Large intestine (tissue), 3 donors: ENCODE measurements around the gene PET100. TPM values are rescaled to one million over a fixed set of nuclear protein-coding genes. Genes with fewer than 3 reads are reported as not detected.
A peak's percentile ranks its signal among the peaks of the same experiment; 100 is the strongest.

ENCODE experiments used
- DNase-seq, 2 donors: peaks; one replicate each; pipeline versions ENCODE4 v3.0.0 to v3.0.0-alpha.2; 2013
- H3K27ac ChIP-seq: one replicate; pipeline ENCODE4 v1.5.1; 2013; ENCODE audit warnings: low read length
- H3K27me3 ChIP-seq: 2 replicates; pipeline ENCODE4 v1.6.1; 2013; ENCODE audit warnings: low read length; ENCODE audit not compliant: control insufficient read depth, insufficient read depth
- H3K36me3 ChIP-seq: 2 replicates; pipeline ENCODE4 v1.6.1; 2013; ENCODE audit warnings: low read length; ENCODE audit not compliant: control insufficient read depth, insufficient read depth
- H3K4me1 ChIP-seq: one replicate; pipeline ENCODE4 v1.6.1; 2013; ENCODE audit warnings: low read length; ENCODE audit not compliant: control insufficient read depth, insufficient read depth
- H3K4me3 ChIP-seq: one replicate; pipeline ENCODE4 v1.5.1; 2013; ENCODE audit warnings: low read length
- H3K9me3 ChIP-seq: one replicate; pipeline ENCODE4 v1.6.1; 2013; ENCODE audit warnings: mild to moderate bottlenecking, low read depth, low read length, moderate library complexity; ENCODE audit not compliant: control insufficient read depth
- WGBS: methylation state at CpG from one replicate; pipeline ENCODE4 v1.1.5; 2013; ENCODE audit warnings: low lambda C conversion rate; ENCODE audit not compliant: insufficient coverage; 5-methylcytosine and 5-hydroxymethylcytosine counted together
- polyA plus RNA-seq: library from polyadenylated mRNA; unstranded; fragments of 120-200 nt; gene quantifications from one replicate; pipeline ENCODE4 v1.2.1, GENCODE V29; 2013

The PET100 gene
- polyA plus RNA-seq, 1 donor: 47.5 TPM

DNA sequence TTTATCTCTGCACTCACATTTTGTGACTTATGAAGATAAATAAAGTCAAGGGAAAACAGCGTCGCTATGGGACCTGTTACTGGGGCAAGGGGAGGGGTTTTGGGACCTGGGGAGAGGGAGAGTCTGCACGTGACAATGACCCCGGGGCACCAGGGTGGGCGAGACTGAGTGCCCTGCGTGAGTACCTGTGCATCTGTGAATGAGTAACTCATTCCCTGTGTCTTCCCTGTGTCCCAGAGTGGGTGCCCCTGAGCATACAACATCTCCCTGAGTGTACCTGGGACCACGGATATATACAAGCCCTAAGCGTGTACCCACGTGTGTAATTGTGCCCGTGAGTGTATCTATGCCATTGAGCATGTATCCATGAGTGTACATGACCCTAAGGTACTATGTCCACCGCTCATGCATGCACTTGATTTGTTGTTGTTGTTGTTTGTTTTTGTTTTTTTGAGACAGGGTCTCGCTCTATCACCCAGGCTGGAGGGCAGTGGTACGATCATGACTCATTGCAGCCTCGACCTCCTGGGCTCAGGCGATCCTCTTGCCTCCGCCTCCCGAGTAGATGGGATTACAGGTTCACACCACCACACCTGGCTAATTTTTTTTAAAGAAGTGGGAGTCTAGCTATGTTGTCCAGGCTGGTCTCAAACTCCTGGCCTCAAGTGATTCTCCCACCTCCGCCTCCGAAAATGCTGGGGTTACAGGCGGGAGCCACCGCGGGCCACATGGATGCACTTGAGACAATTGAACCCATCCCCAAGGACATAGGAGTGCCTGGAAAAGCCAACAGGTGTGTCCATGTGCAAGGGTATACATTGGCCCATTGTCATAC is 50.4 kb downstream of the PET100 start:
- peaks cover 5% of the 10 kb centered on the region for H3K9me3 ChIP-seq
- H3K27me3 ChIP-seq: peaks cover 25% of the 10 kb centered on the region
- peaks cover 10% of the 10 kb centered on the region for H3K36me3 ChIP-seq
- peaks cover 4% of the 10 kb centered on the region for H3K4me1 ChIP-seq
- DNase-seq: no peak
- 40% methylated on average over 2 of the region's 22 CpGs for WGBS
- peak overlapping the region; percentile 35 for H3K4me3 ChIP-seq
- H3K27ac ChIP-seq: no peak overlapping the region

DNA sequence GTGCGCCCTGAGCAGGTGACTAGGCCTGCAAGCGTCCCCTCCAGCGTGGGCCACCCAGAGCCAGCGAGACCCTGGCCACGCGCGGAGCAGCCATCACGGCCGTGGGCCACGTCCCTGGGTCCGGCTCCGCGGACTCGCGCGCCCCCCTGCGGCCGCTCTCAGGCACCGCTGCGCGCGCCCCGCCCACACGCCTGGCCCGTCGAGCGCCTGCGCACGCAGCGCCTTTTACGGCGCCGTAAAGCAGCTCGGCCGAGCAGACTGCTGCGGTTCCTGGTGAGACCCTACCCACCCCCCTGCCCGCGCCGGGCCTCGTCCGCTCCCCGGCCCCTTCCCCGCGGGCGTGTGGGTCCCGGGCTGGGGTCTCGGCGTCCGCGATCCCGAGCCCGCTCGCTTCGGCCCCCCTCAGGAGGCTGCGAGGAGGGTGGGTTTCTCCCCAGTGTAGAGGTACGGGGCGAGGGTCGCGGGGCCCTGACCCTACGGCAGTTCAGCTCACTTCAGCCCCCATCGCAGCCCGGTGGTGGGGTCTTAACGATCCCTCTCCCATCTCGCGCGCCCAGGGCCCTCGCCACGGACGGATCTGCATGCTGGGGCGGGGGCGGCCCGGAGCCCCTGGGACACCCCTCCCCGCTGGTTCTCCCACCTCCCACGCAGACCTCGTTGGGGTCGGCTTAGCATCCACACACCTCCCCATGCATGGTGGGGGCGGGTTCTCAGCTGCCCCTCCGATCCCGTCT is 51.2 kb downstream of the PET100 start, which contains the start of gene TRAPPC5:
TSS of gene TRAPPC5 (plus strand) at position 228 of the 734 bp plus-strand sequence. CDS start 1,421 bp downstream, outside the sequence.
- WGBS: no CpG with 5 or more reads among the region's 79 CpGs
- peaks cover 4% of the 10 kb centered on the region for H3K4me1 ChIP-seq
- H3K27me3 ChIP-seq: peaks cover 24% of the 10 kb centered on the region
- H3K27ac ChIP-seq: peak within 1 kb of the TSS; percentile 48
- peak; percentile 86 to 87 for DNase-seq
- H3K4me3 ChIP-seq: peak within 1 kb of the TSS; percentile 92
- peaks cover 12% of the 10 kb centered on the region for H3K36me3 ChIP-seq
- peaks cover 5% of the 10 kb centered on the region for H3K9me3 ChIP-seq

Other genes starting within 250 kb of the PET100 start
- 7.9 TPM for gene PEX11G, start 140.8 kb upstream of the PET100 start, polyA plus RNA-seq
- 68.0 TPM for gene ZNF358, start 113.7 kb upstream of the PET100 start, polyA plus RNA-seq
- 18.1 TPM for gene MCOLN1, start 107.2 kb upstream of the PET100 start, polyA plus RNA-seq
- gene PNPLA6, start 94.1 kb upstream of the PET100 start, polyA plus RNA-seq: 45.4 TPM
- 73.9 TPM for gene CAMSAP3, start 33.9 kb upstream of the PET100 start, polyA plus RNA-seq
- gene XAB2, start 248 bp upstream of the PET100 start, polyA plus RNA-seq: 29.1 TPM
- gene PCP2, start 3.9 kb downstream of the PET100 start, polyA plus RNA-seq: 1.5 TPM
- gene STXBP2, start 7.3 kb downstream of the PET100 start, polyA plus RNA-seq: 146 TPM
- gene RETN, start 39.3 kb downstream of the PET100 start, polyA plus RNA-seq: 1.1 TPM
- 0.06 TPM for gene MCEMP1, start 47.3 kb downstream of the PET100 start, polyA plus RNA-seq
- gene TRAPPC5, start 51.0 kb downstream of the PET100 start, polyA plus RNA-seq: 51.2 TPM
- 0.28 TPM for gene FCER2, start 72.3 kb downstream of the PET100 start, polyA plus RNA-seq
- 0.57 TPM for gene CLEC4G, start 102.3 kb downstream of the PET100 start, polyA plus RNA-seq
- 14.4 TPM for gene CD209, start 117.7 kb downstream of the PET100 start, polyA plus RNA-seq
- gene CLEC4M, start 133.4 kb downstream of the PET100 start, polyA plus RNA-seq: 0.09 TPM
- 9.3 TPM for gene EVI5L, start 200.4 kb downstream of the PET100 start, polyA plus RNA-seq
- gene PRR36, start 244.6 kb downstream of the PET100 start, polyA plus RNA-seq: 2.1 TPM